GM12874 (cell line): ENCODE measurements around the gene SLC25A15.

Experiments
- CTCF ChIP-seq: IDR thresholded peaks from 2 replicates; pipeline ENCODE4 v1.5.1; 2011; ENCODE audit warnings: low read depth, mild to moderate bottlenecking, control low read depth, low read length, moderate library complexity; ENCODE audit not compliant: insufficient read depth

SLC25A15 gene

DNA sequence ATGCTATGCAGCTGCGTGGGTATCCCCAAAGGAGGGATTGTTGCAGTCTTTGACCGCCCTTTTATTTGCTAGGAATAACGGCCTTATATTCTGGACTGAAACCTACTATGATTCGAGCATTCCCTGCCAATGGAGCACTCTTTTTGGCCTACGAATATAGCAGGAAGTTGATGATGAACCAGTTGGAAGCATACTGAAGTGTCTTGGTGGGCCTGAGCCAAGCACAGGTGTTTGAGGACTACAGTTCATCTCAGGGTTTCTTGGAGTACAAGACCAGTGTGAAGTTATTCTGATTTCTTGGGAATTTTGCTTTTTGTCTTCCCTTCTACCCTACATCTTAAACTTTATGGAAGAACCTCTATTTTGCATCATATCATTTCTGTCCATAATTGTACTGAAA, 20.1 kb downstream of the SLC25A15 start:
- TF ChIP-seq CTCF, result no peak

DNA sequence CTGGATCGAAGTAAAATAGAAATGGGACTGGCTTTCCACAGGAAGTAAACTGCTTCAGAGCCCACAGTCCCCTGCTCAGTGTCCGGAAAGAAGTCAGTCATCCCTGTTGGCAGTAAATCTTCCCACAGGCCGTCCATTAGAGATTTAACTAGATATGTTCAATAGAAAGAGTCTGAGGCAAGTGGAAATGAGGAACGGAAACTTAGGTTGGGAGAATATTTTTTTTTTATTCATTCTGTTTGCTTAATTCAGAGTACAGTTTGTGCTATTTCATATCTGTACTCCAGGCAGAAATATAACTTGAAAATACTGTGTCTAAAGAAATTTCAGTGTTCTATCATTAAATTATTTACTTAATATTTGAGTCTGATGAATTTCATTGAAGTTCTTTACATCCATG, 22.7 kb downstream of the SLC25A15 start:
- no peak for TF ChIP-seq CTCF

- TF ChIP-seq CTCF, result no peak
Measured at GRCh38 chr13:40812724-40813445, 23.5 kb downstream of the SLC25A15 start.

DNA sequence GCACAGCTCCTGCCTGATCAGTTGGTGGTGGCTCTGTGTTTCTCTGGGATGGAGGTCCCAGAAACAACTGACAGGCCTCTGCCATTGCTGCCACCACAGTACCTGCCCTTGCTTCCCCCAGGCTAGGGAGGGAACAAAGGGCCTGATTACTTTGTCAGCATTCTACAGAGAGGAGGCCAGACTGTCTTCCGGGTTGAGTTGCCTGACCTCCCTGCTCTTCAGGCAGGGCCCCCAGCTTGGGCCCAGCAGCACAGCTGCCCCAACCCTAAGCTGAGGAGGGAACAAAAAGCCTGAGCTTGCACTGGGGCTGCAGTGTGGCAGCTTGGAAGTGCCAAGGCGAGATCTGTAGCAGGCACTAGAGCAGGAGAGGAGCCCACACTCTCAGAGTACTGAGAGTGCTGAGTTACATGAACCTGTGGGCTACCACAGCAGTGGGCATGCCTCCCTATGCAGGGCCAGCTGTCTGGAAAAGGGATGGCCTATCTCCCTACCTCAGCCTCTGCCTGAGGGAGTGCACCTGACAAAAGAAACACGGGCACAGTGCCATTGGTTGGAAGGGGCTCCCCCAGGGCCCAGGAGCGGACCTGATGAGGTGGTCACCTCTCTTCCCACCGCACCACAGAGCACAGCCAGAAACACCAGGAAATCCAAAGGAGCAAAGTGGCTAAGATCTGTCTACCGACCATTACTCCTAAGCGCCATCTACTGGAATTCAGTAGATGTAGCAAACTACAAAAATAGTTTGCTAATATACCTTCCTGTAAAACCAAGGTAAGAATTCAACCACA, 24.4 kb downstream of the SLC25A15 start:
- peak; percentile 60 for TF ChIP-seq CTCF

- TF ChIP-seq CTCF, result no peak
Measured at GRCh38 chr13:40814803-40815202, 25.4 kb downstream of the SLC25A15 start.

DNA sequence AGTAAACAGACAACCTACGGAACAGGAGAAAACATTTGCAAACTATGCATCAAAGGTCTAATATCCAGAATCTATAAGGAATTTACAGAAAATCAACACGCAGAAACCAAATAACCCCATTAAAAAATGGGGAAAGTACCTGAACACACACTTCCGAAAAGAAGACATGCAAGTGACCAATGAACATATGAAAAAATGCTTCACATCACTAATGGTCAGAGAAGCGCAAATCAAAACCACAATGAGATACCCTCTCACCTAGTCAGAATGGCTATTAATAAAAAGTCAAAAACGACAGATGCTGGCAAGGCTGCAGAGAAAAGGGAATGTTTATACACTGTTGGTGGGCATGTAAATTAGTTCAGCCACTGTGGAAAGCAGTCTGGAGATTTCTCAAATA, 29.5 kb downstream of the SLC25A15 start:
- TF ChIP-seq CTCF, result no peak

DNA sequence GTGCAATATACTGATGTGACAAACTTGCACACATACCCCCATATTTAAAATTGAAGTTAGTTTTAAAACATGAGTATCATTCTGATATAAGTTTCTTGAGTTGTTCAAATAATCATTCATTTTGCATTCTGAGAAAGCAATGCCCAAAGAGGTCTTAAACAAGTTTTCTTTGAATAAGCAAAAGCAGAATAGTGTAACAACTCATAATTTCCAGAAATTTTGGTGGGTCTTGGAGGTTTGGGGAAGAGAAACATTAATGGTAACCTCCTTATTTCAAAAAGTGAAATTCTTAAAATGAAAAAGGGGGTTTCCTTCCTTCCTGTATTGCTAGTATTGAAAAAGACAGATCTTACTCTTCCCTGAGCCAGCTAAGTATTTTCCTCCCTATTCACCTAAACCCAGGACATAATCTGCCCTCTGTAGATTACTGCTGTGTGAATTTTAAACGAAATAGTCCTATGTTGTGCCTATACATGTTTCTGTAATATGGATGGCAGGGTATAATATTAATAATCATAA, 30.4 kb downstream of the SLC25A15 start:
- no peak for TF ChIP-seq CTCF
